GM18507 (cell line): ENCODE results near the gene ACOT11.
A peak's percentile ranks its signal among the peaks of the same experiment; 100 is the strongest.
"Not testable (repeated sequence)": the region's sequence is repeated elsewhere in the genome, so short reads cannot be mapped to it uniquely, and the experiment has no call there.

ENCODE experiments used
- DNase-seq: peaks from one replicate; pipeline ENCODE4 v3.0.0; 2011; ENCODE audit warnings: low read depth; ENCODE audit not compliant: insufficient read length; ENCODE audit errors: extremely low spot score
- FAIRE-seq: peaks from 2 replicates; lab custom pipeline; 2011; peaks lifted over from hg19 to GRCh38; lab: Jason Lieb, UNC

ACOT11 gene

DNA sequence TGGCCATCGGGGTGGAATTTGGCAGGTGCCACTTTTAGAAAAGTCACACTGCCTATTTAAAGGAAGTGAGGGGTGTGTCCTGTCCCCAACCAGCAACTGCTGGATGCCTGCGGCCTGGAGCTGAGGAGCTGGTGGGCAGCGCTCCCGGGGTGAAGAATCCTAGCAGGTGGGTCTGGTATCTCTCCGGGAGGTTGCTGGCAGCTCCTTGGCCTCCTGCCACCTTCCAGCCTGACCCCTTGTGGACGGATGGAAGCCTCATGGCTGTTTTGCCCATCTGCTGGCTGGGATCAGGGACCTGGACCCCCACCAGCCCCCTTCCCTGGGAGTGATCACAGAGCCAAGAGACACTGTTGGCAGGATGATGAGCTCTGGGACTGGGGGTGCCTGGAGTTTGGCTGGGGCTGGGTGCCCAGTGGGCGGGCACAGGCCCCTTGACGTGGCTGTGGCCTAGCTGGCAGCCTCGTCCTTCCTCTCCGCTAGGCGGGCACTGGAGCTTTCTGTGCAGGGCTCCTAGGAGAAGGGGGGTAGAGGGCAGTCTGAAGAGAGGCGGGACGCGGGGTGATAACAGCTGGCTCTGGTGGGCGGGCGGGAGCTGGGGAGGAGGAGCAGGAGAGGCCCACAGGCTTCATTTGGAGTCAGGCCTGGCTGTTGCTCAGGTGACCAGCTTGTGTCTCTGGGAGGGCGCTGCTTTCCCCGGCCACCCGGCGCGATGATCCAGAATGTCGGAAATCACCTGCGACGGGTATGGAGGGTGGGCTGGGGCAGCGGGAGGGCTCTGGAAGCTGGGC is at the start of gene ACOT11:
Gene ACOT11 (plus strand): TSS at position 628 of the 788 bp plus-strand sequence. CDS start 82 bp downstream, at position 710.
- FAIRE-seq: no peak
- DNase-seq: no peak

DNA sequence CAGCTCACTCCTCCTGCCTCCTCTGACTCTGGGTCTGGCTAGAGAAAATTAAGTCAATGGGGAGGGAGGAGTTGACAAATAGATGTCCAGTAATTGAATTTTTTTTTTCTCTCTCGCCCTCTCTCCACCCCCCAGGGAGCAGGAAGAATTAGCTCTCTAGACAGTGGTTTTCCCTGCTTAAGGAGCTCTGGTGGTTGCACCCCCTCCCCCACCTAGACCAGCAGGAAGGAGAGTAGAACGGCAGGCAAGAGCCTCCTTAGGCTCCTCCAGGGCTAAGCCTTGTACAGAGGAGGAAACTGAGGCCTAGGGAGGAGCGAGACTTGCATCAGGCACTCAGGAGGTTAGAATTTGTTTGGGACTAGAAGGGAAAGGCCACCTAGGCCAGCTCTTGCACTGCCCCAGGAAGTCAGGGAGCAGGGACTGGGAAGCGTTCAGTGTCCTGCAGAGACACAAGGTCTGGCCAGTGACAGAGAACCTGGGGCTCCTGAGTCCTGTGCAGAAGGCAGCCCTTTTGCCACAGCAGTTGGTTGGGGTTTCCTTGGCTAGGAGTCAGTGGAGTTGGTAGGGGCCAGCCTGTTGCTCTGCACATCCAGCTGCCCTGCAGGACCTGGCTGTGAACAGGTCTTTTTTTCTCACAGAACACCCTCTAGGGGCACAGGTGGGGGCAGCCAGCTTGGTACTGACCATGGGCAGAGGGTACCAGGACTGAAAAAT is 49.5 kb upstream of the ACOT11 start:
- no peak for DNase-seq
- FAIRE-seq: no peak

DNA sequence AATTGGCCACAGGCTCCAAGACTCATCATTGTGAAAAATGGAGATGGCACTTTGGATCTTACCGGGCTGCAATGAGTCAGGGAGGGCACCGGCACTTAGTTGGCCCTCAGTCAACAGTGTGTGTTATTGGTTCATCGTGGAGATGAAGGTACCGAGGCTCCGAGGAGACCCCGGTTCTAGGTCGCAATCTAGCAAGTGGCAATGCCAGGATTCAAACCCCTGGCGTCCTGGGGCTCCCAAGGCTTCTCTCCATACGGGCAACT is 49.0 kb upstream of the ACOT11 start:
- FAIRE-seq (no peak), DNase-seq (no peak)

DNA sequence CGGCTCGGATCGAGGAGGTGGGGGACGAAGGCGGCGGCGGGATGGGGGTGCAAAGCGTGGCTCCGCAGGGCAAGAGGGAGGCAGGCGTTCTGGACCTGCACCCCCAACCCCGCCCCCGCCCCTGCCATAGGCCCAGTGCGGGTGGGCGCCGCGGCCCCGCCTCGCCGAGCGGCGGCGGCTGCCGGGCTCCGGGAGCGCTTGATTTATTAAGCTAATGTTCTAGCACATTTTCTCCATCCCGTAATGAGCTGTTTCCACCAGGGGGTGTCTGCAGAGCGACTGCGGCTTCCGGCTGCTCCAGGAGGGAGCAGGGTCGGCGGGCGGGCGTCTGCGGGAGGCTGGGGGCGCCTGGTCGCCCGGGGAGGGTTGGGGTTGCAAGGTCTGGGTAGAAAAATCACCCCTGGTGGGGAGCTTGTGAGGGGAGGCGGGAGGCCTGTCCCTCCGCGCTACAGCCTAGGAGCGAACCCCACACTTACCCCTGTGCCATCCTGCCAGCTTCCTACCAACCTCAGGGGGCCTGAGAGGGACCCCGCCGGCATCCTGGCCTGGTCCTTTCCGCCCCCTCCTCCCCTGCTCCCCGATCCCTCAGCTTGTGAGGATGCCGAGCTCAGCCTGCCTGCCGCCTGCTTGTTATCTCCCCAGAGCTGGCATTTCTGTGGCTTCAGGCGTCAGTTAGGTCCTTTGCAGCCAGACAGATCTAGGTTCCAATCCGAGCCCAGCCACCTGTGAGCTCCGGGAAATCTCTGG is 48.5 kb upstream of the ACOT11 start:
- DNase-seq (no peak), FAIRE-seq (no peak)

DNA sequence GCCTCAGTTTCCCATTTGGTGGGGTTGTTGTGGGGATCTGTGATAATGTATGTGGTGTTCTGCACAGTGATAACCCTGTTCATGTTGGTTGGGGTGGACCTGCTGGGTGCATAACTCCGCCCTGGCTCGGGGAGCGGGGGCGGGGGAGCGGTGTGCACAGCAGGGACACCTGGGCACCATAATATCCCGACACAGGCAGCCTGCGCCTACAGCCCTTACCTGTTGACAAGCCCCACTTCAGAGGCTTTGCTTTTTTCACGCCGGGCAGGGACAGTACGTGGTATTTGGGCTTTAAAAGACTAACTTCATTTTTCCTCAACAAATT is 48.0 kb upstream of the ACOT11 start:
- no peak for FAIRE-seq

DNA sequence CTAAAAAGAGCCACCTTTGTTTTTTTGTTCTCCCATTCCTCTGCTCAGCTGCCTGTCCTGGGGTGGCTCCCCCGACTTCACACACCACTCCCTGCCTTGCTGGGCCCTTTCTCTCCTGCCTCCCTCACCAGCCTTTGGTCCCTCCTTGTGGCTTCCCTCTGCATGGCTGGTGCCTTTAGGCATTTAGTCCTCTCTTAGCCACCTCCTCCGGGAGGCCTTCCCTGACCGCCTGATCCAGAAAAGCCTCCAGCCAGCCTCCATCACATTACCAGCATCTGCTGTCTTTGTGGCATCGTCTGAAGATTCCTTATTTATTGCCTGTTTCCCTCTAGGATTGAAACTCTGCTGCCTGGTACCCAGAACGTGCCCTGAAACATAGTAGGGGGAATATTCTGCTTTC is 46.2 kb upstream of the ACOT11 start:
- FAIRE-seq (no peak), DNase-seq (no peak)

More for the DNA sequence above, 48.0 kb upstream of the ACOT11 start:
- DNase-seq: no peak

DNA sequence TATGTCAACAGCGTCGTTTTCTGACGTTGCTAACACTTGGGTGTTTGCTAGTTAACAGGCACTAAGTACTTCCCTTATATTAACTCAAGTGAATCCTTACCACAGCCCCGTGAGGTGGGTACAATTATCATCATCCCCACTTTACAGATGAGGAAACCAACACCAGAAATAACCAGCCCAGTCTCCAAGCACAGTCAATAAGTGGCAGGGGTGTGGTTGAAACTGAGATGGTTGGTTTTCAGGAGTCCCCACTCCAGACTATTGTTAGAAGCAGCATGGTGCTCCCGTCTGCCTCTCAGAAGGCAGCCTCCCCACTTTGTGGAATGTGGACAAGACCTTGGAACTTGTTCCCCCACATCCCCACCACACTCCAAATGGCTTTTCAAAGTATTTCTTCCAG is 45.7 kb upstream of the ACOT11 start:
- no peak for DNase-seq
- FAIRE-seq: peak; percentile 60

DNA sequence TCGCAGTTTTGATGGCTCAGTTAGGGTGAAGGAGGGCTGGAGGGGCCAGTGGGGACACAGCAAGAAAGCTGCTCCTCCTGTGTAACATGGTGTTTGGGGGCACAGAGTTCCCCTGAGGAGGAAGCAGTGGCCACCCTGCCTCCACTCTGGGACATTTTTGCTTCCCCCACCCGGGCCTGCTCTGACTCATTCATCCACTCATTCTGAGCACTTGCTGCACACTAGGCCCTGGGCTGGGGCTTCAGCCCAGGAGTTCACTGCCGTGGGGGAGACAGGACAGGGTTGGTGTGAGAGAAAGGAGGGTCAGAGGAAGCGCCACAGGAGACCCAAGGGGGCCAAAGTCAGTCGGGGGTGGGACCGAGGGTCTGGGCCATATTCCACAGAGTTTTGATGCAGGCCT is 41.4 kb upstream of the ACOT11 start:
- FAIRE-seq (no peak), DNase-seq (no peak)

DNA sequence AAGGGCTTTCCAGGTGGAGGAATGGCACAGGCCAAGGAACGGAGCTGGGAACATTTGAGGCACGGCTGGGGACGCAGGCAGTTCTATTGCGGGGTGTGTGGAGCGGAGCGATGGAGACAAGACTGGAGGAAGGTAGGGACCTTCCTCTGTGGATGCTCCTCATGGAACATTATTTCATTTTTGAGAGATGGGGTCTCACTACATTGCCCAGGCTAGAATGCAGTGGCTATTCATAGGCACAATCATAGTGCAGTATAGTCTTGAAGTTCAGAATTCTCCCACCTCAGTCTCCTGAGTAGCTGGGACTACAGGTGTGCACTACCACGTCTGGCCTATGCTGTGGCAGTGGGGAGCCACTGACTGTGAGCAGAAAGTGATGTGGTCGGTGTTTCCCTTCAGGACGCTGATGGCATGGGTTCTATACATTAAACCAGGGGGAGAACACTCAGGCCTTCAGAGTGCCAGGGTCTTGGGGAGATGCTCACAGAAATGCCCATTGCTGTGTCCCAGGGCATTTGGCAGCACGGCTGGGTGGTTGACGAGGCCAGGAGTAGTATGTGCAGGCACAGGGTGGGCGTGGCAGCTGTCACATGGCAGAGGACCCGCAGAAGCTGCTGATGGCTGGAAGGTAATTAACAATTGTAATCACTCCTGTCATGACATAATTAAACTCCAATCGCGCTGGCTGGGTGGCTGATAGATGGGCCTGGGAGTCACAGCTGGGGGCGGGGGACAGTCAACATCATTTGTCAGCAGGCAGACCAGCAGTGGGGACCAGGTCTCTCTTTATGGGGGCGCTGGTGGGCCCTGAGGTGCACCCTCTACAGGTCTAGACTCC is 40.8 kb upstream of the ACOT11 start:
- DNase-seq (no peak), FAIRE-seq (no peak)

DNA sequence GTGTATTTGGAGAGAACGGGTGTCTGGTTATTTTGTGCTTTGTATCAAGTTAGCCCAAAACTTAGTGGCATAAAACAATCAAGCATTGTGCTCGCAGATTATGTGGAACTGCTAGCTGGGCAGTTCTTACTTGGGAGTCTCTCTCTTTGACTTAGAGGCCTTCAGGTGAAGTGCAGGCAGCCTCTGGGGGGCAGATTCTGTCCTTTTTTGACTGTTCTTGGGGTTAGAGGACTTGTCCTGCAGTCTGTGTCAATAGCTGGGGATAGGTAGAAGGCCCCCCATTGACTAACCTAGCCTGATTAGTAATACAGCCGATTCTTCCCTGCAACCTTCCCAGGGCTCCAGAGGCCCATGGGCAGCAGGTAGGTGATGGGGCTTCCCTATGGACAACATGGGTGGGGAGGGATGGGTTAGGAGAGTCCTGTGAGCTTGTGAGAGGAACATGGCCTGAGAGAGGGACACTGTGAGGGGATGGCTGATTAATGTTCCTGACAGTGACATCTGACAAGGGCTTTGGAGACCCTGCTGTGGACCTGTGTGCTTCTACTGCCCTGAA is 37.2 kb upstream of the ACOT11 start:
- FAIRE-seq: no peak
- DNase-seq: no peak

DNA sequence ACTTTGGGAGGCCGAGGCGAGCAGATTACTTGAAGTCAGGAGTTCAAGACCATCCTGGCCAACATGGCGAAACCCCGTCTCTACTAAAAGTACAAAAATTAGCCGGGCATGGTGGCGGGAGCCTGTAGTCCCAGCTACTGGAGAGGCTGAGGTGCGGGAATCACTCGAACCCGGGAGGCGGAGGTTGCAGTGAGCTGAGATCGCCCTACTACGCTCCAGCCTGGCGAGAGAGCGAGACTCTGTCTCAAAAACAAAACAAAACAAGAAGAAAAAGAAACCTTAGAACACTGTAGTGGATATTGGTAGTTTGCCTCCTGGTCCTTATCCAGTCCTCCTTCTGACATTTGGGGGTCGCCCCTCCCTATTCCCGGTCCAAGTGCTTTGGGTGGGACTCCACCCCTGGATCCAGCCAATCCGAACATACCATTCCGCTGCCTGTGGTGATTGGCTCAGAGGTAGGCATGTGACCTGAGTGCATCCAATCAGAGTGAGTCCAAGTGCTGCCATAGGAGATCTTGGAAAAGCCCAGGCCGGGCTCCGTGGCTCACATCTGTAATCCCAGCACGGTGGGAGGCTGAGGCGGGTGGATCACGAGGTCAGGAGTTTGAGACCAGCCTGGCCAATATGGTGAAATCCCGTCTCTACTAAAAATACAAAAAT is 34.0 kb upstream of the ACOT11 start:
- FAIRE-seq, DNase-seq: not testable (repeated sequence)

DNA sequence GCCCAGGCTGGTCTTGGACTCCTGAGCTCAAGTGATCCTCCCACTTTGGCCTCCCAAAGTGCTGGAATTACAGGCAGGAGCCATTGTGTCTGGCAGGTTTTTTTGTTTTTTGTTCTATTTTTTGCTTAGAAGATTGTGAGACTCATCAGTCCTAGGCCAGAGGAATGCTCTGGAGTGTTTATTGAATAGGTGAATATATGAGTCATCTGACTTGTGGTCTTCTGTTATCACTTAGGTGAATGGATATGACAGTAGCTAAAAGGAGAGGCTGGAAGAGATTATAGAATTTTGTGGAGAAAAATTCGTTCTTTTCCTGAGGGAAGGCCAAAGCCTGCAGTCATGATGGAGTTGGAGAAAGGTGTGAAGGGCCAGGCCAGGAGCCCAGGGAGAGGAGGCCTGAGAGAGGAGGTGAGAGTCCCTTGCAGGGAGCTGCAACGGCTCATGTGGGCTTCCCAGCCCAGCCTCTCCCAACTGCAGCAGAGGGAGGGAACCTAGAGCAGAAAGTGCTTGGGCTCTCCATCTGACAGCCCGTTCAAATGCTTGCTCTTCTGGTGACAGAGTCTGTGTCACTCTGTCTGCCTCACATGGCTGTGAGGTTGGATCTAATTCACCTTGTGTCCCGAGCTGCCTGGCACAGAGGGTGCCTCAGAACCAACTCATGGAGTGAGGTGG is 31.6 kb upstream of the ACOT11 start:
- no peak for FAIRE-seq
- DNase-seq: no peak

DNA sequence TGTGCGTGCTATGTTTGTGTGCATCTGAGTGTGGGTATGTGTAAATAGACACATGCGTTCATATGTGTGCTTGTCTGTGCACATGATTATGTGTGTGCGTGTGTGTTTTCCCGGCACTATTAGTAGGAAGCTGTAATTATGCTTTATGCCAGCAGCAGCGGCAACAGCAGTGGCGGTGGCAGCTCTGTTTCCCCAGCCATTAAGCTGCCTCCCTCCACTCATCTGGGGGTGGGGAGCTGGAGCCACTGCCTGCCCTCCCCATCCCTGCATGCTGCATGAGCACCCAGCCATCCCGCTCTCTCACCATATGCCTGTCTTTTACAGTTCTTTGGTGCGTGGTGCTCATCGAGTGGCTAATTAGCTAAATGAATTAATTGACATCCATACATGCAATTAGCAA is 30.5 kb upstream of the ACOT11 start:
- no peak for DNase-seq
- no peak for FAIRE-seq

DNA sequence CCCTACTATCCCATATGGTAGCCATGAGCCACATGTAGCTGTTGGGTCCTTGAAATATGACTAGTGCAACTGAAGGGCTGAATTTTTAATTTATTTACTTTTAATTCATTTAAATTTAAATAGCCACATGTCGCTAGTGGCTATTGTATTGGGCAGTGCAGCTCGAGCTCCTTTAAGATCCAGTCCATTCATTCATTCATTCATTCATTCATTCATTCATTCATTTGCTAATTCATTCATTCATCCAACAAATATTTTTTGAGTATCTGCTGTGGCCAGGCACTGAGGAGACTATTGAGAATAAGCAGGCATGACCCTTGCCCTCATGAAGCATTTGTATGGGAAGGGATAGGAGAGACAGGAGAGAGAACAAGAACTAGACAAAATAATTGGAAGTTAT is 29.5 kb upstream of the ACOT11 start:
- FAIRE-seq (no peak), DNase-seq (no peak)

DNA sequence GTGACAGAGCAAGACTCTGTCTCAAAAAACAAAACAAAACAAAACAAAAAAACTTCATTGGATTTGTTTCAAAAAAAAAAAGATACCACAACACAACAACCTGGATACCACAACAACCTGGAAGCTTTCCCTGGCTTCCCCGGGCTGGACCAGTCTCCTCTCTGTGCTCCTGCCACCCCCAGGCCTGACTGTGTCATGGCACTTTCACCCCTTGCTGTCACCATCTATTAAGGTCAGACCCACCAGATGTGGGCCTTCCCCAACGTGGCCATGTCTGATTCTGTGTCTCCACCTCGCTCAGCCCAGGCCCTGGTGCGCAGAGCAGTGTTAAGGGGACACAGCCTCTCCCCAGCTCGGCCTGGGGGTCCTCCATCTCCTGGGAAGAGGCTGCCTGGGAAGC is 28.3 kb upstream of the ACOT11 start:
- DNase-seq: no peak
- FAIRE-seq: no peak

DNA sequence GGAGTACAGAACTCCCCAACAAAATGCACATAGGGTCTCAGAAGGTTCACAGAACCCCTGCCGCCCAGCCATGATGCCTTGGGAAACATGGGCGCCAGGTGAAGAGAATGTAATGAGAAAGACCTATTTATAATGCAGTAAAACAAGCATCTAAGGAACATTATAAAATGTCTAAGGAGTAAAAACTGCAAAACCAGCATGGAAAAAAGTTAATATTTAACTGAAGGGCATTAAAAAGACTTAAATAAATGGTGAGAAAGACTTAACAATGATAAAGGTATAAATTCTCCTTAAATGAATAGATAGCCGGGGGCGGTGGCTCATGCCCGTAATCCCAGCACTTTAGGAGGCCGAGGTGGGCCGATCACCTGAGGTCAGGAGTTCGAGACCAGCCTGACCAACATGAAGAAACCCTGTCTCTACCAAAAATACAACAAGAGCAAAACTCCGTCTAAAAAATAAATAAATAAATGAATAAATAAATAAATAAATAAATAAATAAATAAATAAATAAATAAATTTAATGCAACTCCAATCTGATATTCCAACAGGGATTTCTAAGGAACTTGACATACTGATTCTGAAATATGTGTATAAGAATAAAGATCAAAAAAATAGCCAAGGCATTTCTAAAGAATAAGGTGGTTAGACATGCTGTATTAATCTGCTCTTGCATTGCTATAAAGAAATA is 27.3 kb upstream of the ACOT11 start:
- DNase-seq (no peak), FAIRE-seq (no peak)

DNA sequence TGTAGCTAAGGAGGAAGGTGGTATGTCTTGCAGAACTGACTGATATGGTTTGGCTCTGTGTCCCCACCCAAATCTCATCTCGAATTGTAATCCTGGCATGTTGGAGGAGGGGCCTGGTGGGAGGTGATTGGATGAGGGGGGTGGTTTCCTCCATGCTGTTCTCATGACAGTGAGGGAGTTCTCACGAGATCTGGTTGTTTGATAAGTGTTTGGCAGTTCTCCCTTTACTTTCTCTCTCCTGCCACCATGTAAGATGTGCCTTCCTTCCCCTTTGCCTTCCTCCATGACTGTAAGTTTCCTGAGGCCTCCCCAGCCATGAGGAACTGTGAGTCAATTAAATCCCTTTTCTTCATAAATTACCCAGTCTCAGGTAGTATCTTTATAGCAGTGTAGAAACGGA is 21.5 kb upstream of the ACOT11 start:
- FAIRE-seq: peak; percentile 52
- DNase-seq: not testable (repeated sequence)

DNA sequence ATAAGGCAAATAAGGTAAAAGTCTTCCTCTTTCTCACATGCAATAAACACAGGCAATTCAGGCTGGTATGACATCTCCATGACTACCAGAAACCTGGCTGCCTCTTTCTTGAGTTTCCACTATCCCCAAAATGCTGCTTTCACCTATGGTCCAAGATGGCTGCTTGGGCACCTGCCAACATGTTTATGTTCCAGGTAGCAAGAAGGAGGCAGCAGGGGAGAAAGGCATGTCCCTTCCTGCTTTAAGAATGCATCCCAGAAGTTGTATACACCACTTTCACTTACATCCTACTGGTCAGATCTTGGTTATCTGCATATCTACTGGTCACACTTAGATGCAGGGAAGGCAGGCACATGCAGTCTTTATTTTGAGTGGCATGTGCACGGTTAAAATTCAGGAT is 19.4 kb upstream of the ACOT11 start:
- peak; percentile 12 for FAIRE-seq
- DNase-seq: no peak
